Glutamatergic neuron (in vitro differentiated cells): Measurements from ENCODE around the gene ZNF138. TPM values are rescaled to one million over a fixed set of nuclear protein-coding genes. Genes with fewer than 3 reads are reported as not detected.
"Not testable (repeated sequence)": the region's sequence is repeated elsewhere in the genome, so short reads cannot be mapped to it uniquely, and the experiment has no call there.

Experiments used
- DNase-seq: peaks from one replicate; pipeline ENCODE4 v3.0.0; 2022
- H3K27ac Mint-ChIP-seq: one replicate; pipeline ENCODE4 v1.8.0; 2020; ENCODE audit warnings: mild to moderate bottlenecking, mixed read lengths, inconsistent platforms; ENCODE audit not compliant: unreplicated experiment
- H3K27me3 Mint-ChIP-seq: one replicate; pipeline ENCODE4 v1.8.0; 2020; ENCODE audit warnings: mild to moderate bottlenecking, moderate library complexity, mixed read lengths, inconsistent platforms; ENCODE audit not compliant: unreplicated experiment
- H3K36me3 Mint-ChIP-seq: one replicate; pipeline ENCODE4 v1.8.0; 2020; ENCODE audit warnings: mild to moderate bottlenecking, mixed read lengths, inconsistent platforms; ENCODE audit not compliant: unreplicated experiment
- H3K4me1 Mint-ChIP-seq: one replicate; pipeline ENCODE4 v1.8.0; 2020; ENCODE audit warnings: mild to moderate bottlenecking, low read depth, mixed read lengths, inconsistent platforms; ENCODE audit not compliant: unreplicated experiment
- H3K4me3 Mint-ChIP-seq: one replicate; pipeline ENCODE4 v1.8.0; 2020; ENCODE audit warnings: mild to moderate bottlenecking, mixed read lengths, inconsistent platforms; ENCODE audit not compliant: unreplicated experiment
- H3K9me3 Mint-ChIP-seq: one replicate; pipeline ENCODE4 v1.8.0; 2020; ENCODE audit warnings: mild to moderate bottlenecking, moderate library complexity, mixed read lengths, inconsistent platforms; ENCODE audit not compliant: unreplicated experiment
- CTCF ChIP-seq: fragments of 200-600 bp; sonication (generic); IDR thresholded peaks from one replicate; pipeline ENCODE4 v1.5.0; 2021; ENCODE audit not compliant: partially characterized antibody, unreplicated experiment
- total RNA-seq: library from RNA; stranded (reverse); fragmentation: NEBNext Ultra II Directional; extraction: Animal tissue kit (Norgen Biotek cat#: 25700); gene quantifications from one replicate; pipeline ENCODE4 v1.2.1, GENCODE V29; 2021; ENCODE audit not compliant: unreplicated experiment

The ZNF138 gene
- total RNA-seq, 1 donor from 2014 or later = 31.7 TPM

GRCh38 chr7:64807731-64808365 is 13.6 kb downstream of the ZNF138 start:
- Mint-ChIP-seq H3K4me3 (no peak overlapping the region), H3K27me3 (peaks cover 4% of the 10 kb centered on the region), H3K27ac (peak overlapping the region; percentile 59), H3K4me1 (no peaks in the 10 kb centered on the region), H3K36me3 (peaks cover 15% of the 10 kb centered on the region), H3K9me3 (no peaks in the 10 kb centered on the region)
- no peak for DNase-seq
- no peak for TF ChIP-seq CTCF

GRCh38 chr7:64811767-64812166 is 17.5 kb downstream of the ZNF138 start:
- Mint-ChIP-seq H3K4me3 (no peak overlapping the region), H3K27ac (no peak overlapping the region), H3K36me3 (peaks cover 11% of the 10 kb centered on the region), H3K9me3 (no peaks in the 10 kb centered on the region), H3K27me3 (no peaks in the 10 kb centered on the region), H3K4me1 (no peaks in the 10 kb centered on the region)
- DNase-seq = no peak
- no peak for TF ChIP-seq CTCF

- no peaks in the 10 kb centered on the region for H3K4me1 Mint-ChIP-seq
- no peak overlapping the region for H3K4me3 Mint-ChIP-seq
- peaks cover 18% of the 10 kb centered on the region for H3K36me3 Mint-ChIP-seq
- H3K27me3 Mint-ChIP-seq = peaks cover 2% of the 10 kb centered on the region
- H3K9me3 Mint-ChIP-seq = peaks cover 6% of the 10 kb centered on the region
- no peak overlapping the region for H3K27ac Mint-ChIP-seq
- no peak for TF ChIP-seq CTCF
- no peak for DNase-seq
Observed at GRCh38 chr7:64830926-64831325, 36.7 kb downstream of the ZNF138 start.

- H3K4me1 Mint-ChIP-seq = no peaks in the 10 kb centered on the region
- H3K27me3 Mint-ChIP-seq = peaks cover 2% of the 10 kb centered on the region
- H3K27ac Mint-ChIP-seq = no peak overlapping the region
- no peak for TF ChIP-seq CTCF
- DNase-seq = no peak
- peaks cover 18% of the 10 kb centered on the region for H3K36me3 Mint-ChIP-seq
- H3K4me3 Mint-ChIP-seq = no peak overlapping the region
- peaks cover 6% of the 10 kb centered on the region for H3K9me3 Mint-ChIP-seq
Observed at GRCh38 chr7:64832136-64832535, 37.9 kb downstream of the ZNF138 start.

- Mint-ChIP-seq H3K4me3 (no peak overlapping the region), H3K27me3 (peaks cover 2% of the 10 kb centered on the region), H3K9me3 (peaks cover 9% of the 10 kb centered on the region), H3K36me3 (peaks cover 30% of the 10 kb centered on the region), H3K27ac (no peak overlapping the region), H3K4me1 (no peaks in the 10 kb centered on the region)
- DNase-seq = no peak
- no peak for TF ChIP-seq CTCF
Observed at GRCh38 chr7:64834989-64835388, 40.8 kb downstream of the ZNF138 start.

DNA sequence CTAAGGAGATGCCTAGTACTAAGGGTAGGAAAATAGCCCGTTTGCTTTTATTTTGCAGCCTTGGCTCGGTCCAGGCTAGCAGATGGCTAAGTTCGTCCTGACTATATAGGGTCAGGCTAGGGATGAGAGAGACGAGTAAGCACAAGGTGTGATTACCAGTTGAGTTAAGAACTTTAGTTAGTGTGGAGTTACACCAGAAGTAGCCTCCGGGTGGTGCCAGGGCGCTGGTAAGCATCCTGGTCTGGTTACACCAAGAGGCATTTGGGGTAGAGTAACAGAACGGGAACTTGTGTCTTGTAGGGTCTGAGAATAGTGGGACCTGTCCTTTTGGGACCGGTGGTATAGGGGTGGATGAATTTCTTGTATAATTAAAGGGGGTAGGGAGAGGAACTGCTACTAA is 41.6 kb downstream of the ZNF138 start:
- not testable (repeated sequence) for H3K27ac Mint-ChIP-seq, H3K4me1 Mint-ChIP-seq, H3K27me3 Mint-ChIP-seq, H3K4me3 Mint-ChIP-seq, H3K9me3 Mint-ChIP-seq, DNase-seq
- peaks cover 30% of the 10 kb centered on the region for H3K36me3 Mint-ChIP-seq

- not testable (repeated sequence) for H3K27ac Mint-ChIP-seq, H3K4me3 Mint-ChIP-seq, H3K9me3 Mint-ChIP-seq, H3K4me1 Mint-ChIP-seq, DNase-seq, H3K27me3 Mint-ChIP-seq
- peaks cover 30% of the 10 kb centered on the region for H3K36me3 Mint-ChIP-seq
Observed at GRCh38 chr7:64838051-64838450, 43.8 kb downstream of the ZNF138 start.
